Measurements from ENCODE around the gene SNRPD2.

SNRPD2 gene

GRCh38 chr19:45638930-45639729, 52.6 kb downstream of the SNRPD2 start, which contains the start of gene EML2:
Gene EML2, minus strand, starts transcription at chr19:45639397. Its CDS starts 21 bp downstream, at chr19:45639376.
- peak; percentile 52 for DNase-seq

GRCh38 chr19:45637890-45638667, 53.7 kb downstream of the SNRPD2 start:
- in situ Hi-C loops (cut with HindIII; ENCODE audit: low pct_ligation_motif_present, low pct_unique_long_range_greater_than_20kb, low sequenced_read_pairs): no loop called here
- DNase-seq: no peak

More at GRCh38 chr19:45638930-45639729, 52.6 kb downstream of the SNRPD2 start, which contains the start of gene EML2:
- in situ Hi-C loops (cut with HindIII; ENCODE audit: low pct_ligation_motif_present, low pct_unique_long_range_greater_than_20kb, low sequenced_read_pairs): no loop called here

Measured in ACHN (cell line).